NCI-H774 (cell line): ENCODE measurements around the gene FARP2.

ENCODE experiments used
- DNase-seq: peaks from one replicate; lab custom pipeline; 2025; lab: John Stamatoyannopoulos, UW

The FARP2 gene

DNA sequence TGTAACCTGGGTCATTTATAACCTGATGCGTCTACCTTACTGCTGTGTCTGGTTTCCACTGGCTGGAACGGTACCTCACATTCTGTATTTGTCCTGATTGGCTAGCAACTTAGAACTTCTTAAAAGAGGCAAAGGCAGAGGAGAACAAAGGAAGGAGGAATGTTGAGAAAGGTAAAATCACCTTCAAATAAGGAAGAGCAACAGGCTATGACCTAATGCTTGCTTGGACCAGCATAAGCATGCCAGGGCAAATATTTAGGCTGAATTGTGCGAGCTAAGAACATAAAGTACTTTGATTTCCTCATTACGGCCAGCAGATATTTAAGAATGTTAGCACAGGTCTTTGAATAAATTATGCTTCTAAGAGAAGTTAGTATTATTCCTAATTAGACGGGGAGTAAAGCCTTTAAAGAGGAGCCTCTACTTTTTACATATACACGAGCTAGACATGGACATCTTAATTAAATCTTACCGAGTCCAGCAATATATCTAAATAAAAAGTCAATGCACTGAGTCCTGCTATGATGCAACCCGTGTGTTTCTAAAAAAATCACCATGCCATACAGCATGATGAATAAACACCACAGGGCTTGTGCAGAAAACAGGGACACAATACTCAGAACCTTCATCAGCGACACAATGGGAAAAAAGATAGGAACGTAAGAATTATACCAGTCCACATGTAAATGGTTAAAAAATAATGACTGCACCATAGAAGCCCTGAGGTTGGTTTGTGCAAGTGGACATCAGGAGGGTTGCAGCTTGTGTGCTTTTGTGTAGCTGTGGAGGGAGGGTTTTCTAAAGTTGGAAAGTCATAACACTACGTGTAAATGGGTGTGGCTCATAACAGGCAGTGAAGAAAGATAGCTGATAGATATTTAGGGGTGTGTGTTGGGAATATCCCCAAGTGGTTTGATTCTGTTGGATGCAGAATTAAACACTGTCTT lies 26.1 kb upstream of the FARP2 start:
- DNase-seq, result no peak

DNA sequence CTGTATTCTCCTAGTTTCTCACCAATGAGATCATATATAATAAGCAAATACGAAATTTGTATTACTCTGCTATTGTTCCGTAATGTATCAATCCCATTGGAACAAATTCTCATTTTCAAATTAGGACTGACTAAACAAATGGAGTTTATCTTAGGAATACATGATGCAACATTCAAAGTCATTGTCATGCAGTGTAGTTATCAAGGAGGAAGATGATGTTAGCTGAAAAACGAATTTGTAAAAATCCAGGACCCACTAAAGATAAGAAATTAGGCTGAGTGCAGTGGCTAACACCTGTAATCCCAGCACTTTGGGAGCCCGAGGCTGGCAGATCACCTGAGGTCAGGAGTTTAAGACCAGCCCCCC lies 25.5 kb upstream of the FARP2 start:
- DNase-seq, result no peak

DNA sequence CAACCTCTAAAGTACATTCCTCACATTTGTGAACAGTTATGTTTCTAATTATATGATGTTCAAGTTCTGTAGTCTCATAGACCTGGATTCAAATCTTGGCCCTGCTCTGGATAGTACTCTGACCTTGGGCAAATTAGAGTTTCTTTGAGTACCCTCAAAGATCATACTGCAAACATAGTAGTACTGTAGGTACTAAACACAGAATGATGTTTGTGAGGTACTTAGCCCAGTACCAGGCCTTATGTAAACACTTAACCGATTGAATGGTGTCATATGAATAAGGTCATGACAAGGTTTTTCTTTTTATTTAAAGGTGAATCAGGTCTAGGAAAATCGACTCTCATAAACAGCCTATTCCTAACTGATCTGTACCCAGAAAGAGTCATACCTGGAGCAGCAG lies 21.3 kb upstream of the FARP2 start:
- DNase-seq, result peak; percentile 17

DNA sequence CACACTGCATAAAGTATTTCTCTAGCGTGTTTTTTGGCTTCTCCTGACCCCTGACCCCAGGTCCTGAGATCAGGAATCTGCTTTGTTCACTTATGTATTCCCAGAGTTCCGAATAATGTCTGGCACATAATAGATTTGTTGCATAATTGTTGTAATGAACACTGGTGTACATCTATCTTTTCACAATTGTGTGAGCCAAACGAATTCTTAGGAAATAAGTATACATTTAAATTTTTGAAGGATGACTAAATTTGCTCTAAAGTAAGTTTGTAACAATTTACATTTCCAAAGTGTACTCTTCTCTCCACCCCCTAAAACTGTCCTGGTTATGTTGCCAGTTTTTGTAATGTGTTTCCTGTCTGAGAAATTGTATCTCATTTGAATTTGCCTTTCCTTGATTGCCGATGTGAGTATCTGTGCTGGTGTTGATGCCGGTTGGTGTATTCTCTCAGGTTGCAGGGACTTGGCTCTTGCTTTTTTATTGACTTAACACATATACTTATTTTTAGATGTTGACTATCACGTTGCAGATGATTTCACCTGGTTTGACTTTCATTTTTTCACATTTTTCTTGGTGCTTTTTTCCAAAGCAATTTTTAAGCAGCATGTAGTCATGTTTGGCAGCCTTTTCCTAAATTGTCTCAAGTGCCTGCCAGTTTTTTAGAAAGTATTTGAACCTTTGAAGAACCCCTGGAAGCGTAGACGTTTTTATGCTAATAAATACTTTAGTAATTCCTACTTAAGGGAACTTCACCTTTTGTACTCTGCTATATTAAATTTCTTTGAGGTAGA lies 16.1 kb upstream of the FARP2 start:
- no peak for DNase-seq

DNA sequence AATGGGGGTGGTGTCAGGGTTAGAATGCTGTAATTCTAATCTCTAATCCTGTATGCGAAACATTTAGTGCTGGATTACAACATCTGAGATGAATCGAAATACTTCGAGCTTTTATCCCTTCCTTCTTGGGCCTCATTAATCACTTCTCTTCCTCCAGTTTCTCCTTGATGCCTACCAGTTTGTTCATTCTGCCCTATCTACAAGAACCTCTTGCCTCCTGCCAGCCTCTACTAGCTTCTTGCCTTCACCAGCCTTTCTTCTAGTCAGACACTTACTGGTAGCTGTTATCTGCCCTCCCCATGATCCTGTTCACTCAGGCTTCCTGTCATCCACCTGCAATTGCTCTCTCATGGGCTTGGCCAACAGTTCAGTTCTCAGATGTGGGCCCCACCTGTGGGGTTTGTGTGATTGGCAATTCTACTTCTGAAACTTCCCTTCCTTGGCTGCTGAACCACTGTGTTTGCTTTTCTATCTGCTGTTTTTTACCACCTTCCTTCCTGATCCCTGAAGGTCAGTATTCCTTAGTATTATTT lies 15.4 kb upstream of the FARP2 start:
- no peak for DNase-seq

DNA sequence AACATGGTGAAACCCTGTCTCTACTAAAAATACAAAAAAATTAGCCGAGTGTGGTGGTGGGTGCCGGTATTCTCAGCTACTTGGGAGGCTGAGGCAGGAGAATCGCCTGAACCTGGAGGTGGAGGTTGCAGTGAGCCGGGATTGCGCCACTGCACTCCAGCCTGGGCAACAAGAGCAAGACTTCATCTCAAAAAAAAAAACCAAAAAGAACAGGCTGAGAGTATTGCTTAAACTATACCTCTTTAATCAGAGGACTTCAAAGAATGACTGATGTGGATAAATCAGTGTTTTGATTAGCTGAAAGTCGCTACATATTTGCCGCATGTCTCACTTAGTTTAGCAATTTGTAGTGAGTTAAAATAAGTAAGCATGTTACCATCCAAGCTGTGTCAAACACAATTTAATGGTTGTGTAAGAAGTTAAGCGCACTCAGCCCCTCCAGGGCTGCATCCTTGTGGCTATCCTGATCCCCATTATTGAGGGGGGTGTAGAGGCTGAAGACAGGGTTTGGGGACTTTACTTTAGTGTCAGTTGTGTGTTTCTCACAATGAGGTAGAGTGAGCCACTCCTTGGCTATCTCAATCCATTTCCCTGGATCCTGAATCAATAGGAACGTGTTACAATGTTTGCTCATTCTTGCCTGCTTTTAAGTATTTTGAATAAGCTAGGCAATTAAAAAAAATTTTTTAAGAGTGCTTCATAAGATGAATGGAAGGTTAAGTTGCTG lies 11.0 kb upstream of the FARP2 start:
- no peak for DNase-seq

DNA sequence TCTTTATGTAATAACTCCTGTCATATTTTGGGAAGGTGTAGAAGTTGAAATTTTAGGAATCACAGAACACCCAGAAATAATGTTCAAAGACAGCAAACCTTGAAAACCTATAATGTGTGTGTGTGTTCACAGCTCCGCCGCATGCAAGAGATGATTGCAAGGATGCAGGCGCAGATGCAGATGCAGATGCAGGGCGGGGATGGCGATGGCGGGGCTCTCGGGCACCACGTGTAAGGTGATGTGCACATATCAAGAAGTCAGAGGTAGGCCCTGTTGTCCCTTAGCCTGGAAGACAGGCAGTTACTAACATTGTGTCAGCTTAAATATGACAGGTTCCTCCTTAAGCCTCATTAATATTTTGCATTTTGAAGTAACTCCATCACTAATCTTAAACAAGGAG lies 6.1 kb upstream of the FARP2 start:
- no peak for DNase-seq

DNA sequence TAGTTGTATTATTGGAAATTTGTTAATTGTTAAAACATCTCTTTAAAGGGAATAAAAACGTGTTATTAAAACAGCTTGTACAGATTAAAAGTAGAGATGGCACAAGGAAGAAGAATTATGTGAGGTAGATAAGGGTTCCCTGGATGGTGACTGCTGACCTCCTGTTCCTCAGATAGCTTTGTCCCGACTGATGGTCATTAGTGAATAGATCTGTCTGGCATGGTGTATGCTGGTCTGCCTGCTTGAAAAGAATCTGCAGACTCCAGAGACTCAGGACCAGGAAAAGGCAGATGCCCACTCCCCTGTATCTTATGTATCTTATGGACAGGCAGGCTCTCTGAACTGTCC lies 5.6 kb upstream of the FARP2 start:
- no peak for DNase-seq

DNA sequence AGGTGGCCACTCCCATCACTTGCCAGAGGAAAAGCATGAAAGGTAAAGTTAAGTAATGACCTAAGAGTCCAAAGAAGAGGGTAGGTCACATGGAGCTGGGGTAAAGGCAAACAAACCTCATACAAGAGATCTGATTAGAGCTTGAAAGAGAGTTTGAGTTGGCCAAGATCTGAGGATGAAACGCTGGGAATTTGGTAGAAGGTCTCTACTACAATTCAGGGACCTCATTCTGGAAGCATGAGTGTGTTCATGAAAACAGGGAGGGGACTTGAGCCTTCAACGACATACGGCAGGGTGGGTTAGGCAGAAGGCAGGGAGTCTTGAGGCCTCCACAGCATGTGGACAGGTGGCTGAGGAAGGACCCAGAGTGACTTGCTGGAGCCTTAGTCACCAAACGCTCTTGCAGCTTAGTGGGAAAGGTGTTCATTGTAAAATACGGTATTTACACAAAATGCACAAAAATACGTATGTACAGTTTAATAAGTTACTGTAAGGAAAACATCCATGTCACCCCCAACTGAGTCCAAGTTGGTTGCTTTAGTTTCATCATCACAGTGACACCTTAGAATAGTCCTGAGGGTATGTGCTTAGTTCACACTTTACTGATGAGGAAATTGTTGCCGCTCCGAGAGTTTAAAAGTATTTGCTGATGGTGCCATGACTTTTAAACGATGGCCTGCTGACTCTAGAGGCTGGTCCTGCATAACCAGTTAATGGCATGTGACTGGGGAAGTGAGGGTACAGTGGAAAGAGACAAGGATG lies 5.0 kb upstream of the FARP2 start:
- DNase-seq, result no peak

DNA sequence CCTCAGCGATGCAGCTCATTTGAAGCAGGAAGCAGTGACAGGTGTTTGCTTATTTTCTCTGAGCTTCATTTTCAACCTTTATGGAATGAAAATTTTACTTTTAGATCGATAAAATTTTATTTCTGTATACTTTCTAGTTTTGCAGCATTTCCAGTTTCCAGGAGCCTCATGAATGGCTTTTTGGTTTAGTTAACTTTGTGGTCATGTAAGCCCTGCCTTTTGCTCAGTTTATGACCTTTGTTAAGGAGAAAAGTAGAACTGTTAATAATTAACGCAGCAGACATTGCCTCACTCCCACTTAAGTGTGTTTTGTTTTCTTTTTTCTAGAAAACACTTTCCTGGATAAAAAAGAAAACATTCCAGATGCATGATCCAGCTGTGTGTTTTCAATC lies 4.4 kb upstream of the FARP2 start:
- DNase-seq, result no peak

DNA sequence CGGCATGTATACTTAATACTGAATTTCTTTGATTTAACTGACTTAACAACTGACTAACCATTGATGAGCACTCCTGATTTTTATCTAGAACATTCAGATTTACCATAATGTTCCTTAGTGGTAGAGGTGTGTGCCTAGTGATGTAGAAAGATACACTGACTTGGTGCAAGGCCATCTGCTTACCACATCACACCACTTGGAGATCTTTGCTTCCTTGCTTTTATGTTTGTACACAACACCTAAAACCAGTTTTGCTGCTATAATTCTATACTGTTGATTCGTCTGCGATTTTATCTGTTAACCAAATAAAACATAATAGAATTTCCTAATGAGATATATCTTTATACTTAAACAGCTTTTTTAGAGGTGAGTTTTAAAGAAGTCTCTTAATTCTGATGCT lies 3.9 kb upstream of the FARP2 start:
- no peak for DNase-seq

DNA sequence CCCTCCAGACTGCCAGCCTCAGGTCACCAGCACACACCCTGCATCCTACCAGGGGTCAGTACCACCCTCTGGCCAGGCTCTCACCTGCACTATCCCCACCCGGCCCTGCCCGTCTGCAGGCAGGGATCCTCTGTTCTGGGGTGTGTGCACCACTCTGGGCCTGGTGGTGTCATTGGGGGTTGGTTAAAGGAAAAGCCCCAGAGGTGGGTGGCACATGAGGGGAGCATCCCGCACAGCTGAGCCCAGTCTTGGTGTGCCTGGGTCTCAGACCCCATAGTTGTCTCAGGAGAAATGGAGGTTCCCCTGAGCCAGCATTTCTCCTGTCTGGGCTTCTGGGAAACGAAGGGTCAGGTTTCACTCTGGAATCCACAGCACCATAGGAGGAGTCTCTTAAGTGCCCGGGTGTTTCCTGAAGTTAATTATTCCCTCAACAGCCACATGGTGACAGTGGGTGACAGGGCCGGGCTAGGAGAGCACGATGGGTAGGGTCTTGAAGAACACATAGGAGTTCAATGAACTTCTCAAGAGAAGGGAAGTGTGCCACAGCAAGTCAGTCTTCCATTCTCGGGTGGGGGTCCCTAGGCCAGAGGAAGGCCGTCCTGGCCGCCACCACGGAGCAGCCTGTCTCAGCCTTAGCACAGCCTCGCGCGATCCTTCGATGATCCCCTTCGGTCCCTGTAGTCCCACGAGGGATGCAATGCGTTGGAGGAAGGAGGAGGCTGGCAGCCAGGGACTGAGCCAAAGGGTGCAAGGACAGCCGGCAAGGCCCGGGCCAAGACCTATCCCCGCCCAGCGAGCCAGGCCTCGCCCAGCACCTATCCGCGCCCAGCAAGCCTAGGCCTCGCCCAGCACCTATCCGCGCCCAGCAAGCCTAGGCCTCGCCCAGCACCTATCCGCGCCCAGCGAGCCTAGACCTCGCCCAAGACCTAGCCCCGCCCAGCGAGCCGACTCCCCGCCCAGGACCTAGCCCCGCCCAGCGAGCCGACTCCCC lies 1.1 kb upstream of the FARP2 start:
- DNase-seq, result peak; percentile 56

DNA sequence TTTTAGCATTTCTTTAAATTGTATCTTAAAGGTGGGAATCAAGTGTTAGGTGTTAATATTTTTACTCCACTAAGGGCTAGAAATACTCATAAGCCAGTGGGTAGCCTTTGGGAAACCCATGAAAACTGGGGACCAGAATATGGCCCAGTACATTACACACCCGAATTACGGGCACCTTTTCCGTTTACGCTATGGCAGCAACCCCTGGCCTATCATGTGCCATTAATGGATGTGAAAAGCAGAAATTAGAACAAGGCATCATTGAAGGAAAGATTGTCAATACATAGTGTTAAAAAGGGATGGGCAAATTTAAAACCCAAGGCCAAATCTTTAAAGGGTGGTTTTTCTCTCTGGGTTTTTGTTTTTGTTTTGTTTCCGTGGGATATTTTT lies 781 bp downstream of the FARP2 start:
- no peak for DNase-seq

DNA sequence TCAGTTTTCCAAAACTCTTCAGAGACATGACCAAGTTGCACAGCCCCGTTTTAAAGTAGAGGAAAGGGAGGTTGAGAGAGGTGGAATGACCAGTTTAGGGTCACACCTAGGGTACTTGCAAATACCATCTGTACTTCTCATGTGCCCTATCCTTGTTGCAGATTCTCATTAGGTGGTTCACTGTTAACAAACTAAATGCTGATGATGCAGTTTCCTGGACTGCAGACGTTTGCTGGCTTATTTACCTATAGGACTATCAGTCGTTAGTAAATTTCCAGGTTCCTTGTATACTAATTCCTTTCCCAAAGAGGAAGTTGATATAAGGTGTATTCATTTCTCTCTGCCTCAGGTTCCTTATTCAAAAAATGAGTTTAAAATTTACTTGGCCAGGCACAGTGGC lies 1.4 kb downstream of the FARP2 start:
- DNase-seq, result no peak

DNA sequence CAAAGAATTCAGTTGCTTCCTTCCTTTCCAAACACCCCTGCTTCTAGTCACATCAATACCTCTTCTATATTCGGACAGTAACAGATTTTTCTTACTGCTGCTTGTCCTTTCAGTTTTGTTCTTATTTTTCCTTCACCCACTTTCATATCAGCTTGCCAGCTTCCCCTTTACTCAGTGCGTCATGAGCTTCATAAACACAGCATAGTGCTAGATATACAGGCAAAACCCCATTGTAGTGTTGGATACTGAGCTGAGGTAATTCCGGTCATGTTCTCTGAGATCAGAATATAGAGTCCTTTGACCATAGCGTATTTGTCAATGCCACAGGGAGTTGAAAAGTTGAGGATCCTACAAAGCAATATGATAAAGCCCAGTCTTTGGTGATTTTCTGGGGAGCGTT lies 2.4 kb downstream of the FARP2 start:
- no peak for DNase-seq

DNA sequence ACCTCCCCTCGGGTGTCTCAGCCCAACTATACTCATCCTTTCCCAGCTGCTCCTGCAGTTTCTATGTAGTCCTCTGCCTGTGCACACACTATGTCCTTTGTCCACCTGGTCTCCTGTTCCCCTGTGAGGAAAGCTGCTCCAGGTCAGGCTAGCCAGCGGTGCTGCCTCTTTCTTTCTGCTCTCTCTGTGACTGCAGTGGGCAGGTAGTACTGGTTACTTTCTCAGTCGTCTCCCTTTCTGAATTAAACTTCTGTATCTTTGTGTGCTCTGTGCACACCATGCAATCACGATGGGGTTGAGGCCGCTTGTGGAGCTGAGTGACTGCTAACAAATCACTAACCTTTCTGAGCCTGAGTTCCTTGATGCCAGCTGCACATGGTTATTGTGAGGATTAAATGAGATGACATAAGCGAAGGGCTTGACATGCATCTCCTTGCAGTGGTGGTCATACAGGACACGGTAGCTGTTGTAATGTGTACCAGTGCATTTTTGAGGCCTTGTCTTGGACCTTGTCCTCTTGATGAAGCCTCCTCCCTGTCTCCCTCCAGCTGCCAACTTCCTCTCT lies 3.5 kb downstream of the FARP2 start:
- no peak for DNase-seq

DNA sequence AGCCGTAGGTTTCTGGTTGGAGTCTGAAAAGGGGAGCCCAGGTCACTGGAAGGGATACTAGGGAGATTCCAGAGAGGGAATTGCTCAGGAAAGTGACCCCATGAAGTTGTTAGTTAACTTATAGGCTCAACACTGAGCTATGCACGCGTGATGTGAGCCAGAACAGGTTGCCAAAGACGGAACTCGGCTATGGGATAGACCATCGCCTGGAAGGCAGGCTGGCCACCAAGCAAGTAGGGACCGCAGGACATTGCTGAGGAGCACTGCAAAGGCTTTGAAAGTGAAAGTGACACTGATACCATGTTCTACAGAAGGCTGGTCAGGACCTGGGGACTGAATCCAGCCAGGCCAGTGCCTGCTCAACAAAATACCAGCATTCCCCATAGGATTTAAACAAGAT lies 7.3 kb downstream of the FARP2 start:
- no peak for DNase-seq

DNA sequence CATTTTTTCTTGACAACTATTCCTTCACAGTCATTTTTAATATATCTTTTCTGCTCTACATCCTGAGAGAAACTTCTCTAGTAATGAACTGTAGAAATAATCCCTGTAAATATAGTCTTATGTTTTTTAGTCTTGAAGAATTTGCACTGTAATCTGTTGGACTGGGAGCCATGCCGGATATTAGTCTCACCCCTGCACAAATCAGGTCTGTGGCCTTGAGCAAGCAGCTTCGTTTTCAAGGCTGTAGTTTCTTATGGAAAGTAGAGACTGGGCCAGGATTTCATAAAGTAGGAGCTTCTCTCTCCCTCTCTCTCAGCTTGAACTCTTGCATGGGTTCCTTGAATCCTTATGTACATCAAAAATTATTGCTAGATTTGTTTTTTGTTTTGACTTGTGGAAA lies 8.7 kb downstream of the FARP2 start:
- no peak for DNase-seq

DNA sequence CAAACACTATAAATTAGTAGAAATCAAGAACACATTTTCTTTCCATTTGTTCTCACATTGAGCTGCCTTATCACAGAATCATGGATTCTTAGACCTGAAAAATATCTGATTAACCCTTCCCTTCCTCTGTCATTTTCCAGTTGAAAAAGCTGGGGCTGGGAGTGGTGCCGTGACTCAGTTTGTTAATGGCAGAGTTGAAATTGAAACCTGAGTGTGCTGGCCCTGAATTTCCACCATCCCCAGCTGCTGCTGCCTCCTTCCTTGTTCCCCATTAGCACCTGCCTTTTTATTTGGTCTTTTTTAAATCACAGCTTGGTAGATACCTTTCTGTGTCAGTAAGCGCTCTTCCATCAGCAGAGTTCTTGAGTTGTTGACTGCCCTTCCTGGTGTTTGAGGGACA lies 10.6 kb downstream of the FARP2 start:
- no peak for DNase-seq

DNA sequence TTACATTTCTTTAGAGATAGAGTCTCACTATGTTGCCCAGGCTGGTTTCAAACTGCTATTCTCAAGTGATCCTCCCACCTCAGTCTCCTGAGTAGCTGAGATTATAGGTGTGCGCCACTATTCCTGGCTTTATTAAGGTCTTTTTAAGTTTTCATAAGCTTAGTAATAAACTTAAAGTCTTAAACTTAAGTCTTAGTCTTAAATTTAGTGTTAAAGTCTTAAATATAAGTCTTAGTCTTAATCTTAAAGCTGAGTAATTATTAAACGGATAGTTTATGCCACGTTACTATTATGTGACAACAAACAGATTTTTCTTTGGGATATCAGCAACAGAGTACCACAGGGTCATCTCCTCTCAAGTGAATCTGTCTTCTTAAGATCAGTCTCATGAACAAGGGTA lies 12.6 kb downstream of the FARP2 start:
- DNase-seq, result no peak
